OCI-LY7 (cell line): ENCODE measurements around the gene MAMDC2. TPM values are rescaled to one million over a fixed set of nuclear protein-coding genes. Genes with fewer than 3 reads are reported as not detected.

Experiments
- BruUV-seq: library from RNA; stranded (reverse); fragments of 400-500 nt; replicated peaks from 2 replicates; lab custom pipeline; 2021; lab: Mats Ljungman, UMichigan
- CTCF ChIA-PET: fragments of 300-600 bp; sonication (Branson Sonifier 250); formaldehyde crosslinking; loops from one replicate; lab custom pipeline; 2022; ENCODE audit warnings: antibody characterized with exemption; ENCODE audit not compliant: unreplicated experiment; lab: Charles Lee
- POLR2A ChIA-PET: fragments of 300-600 bp; sonication (Branson Sonifier 250); formaldehyde crosslinking; loops from one replicate; lab custom pipeline; 2022; ENCODE audit warnings: antibody characterized with exemption; lab: Charles Lee
- DNase-seq: peaks from one replicate; pipeline ENCODE4 v3.0.0-alpha.2; 2015; ENCODE audit warnings: low spot score
- H2AFZ ChIP-seq: fragments of 200-600 bp; sonication (generic), shearing (Covaris generic); 2 replicates; pipeline ENCODE4 v1.6.1; 2014; ENCODE audit warnings: mild to moderate bottlenecking, antibody characterized with exemption, low read length, moderate library complexity
- H3K27ac ChIP-seq: fragments of 200-600 bp; sonication (generic); 2 replicates; pipeline ENCODE4 v1.5.1; 2014; ENCODE audit warnings: mixed run types, low read depth, mild to moderate bottlenecking, moderate library complexity, low read length, inconsistent platforms; ENCODE audit not compliant: poor library complexity, severe bottlenecking
- H3K36me3 ChIP-seq: fragments of 200-600 bp; sonication (generic); 2 replicates; pipeline ENCODE4 v1.6.1; 2014; ENCODE audit warnings: mild to moderate bottlenecking, antibody characterized with exemption, low read length, moderate library complexity, mixed read lengths; ENCODE audit not compliant: insufficient read depth
- H3K4me1 ChIP-seq: fragments of 200-600 bp; sonication (generic); 2 replicates; pipeline ENCODE4 v1.5.1; 2014; ENCODE audit warnings: mild to moderate bottlenecking, low read length; ENCODE audit not compliant: insufficient read depth, poor library complexity, severe bottlenecking
- H3K4me2 ChIP-seq: fragments of 200-600 bp; sonication (generic); 2 replicates; pipeline ENCODE4 v1.6.1; 2014; ENCODE audit warnings: mild to moderate bottlenecking, low read length
- H3K4me3 ChIP-seq: fragments of 200-600 bp; sonication (generic); 2 replicates; pipeline ENCODE4 v1.5.1; 2014; ENCODE audit warnings: mild to moderate bottlenecking, low read depth, low read length; ENCODE audit not compliant: poor library complexity, severe bottlenecking
- H3K79me2 ChIP-seq: fragments of 200-600 bp; sonication (generic); 2 replicates; pipeline ENCODE4 v1.6.1; 2016; ENCODE audit warnings: low read depth, mild to moderate bottlenecking, low read length, moderate library complexity, mixed read lengths; ENCODE audit not compliant: insufficient read depth
- H3K9me2 ChIP-seq: fragments of 200-600 bp; sonication (generic); 2 replicates; pipeline ENCODE4 v1.6.1; 2016; ENCODE audit warnings: mild to moderate bottlenecking, low read length, mixed read lengths; ENCODE audit not compliant: insufficient read depth
- H3K9me3 ChIP-seq: fragments of 200-600 bp; sonication (generic); 2 replicates; pipeline ENCODE4 v1.6.1; 2014; ENCODE audit warnings: mild to moderate bottlenecking, mixed run types, low read length, mixed read lengths
- H4K20me1 ChIP-seq: fragments of 200-600 bp; sonication (generic); 2 replicates; pipeline ENCODE4 v1.6.1; 2014; ENCODE audit warnings: mild to moderate bottlenecking, antibody characterized with exemption, low read length, moderate library complexity, mixed read lengths; ENCODE audit not compliant: insufficient read depth
- CTCF ChIP-seq: fragments of 200-600 bp; sonication (generic); conservative IDR thresholded peaks from 2 replicates; pipeline ENCODE4 v1.5.1; 2014; ENCODE audit warnings: mild to moderate bottlenecking, antibody characterized with exemption, low read length, moderate library complexity, mixed read lengths
- EZH2phosphoT487 ChIP-seq: fragments of 200-600 bp; sonication (generic); IDR thresholded peaks from 2 replicates; pipeline ENCODE4 v1.6.1; 2018; ENCODE audit warnings: low read depth, borderline replicate concordance, mild to moderate bottlenecking, mixed run types, antibody characterized with exemption, low read length, moderate library complexity, mixed read lengths
- intact Hi-C: fragments of 100-400 bp; cut with micrococcal nuclease; formaldehyde crosslinking; loops from one replicate; pipeline ENCODE4 v1.10.0; 2022; ENCODE audit not compliant: unreplicated experiment
- total RNA-seq, 2 experiments: library from RNA; depleted of rRNA in 1 of 2; stranded (reverse); fragments of >200 nt in 1 of 2; shearing (Covaris generic) in 1 of 2; gene quantifications; 2 replicates each; pipeline ENCODE4 v1.2.3, GENCODE V29; 2014 to 2022

The MAMDC2 gene
- total RNA-seq, 2 experiments from 2014 or later, result not detected

GRCh38 chr9:70046274-70047070 lies 2.8 kb downstream of the MAMDC2 start:
- Histone ChIP-seq H3K4me2 (no peak overlapping the region), H3K9me3 (no peaks in the 10 kb centered on the region), H3K9me2 (no peaks in the 10 kb centered on the region), H3K4me3 (no peak overlapping the region), H3K4me1 (no peaks in the 10 kb centered on the region), H4K20me1 (no peaks in the 10 kb centered on the region), H2AFZ (no peak overlapping the region), H3K27ac (no peak overlapping the region), H3K79me2 (no peaks in the 10 kb centered on the region), H3K36me3 (no peaks in the 10 kb centered on the region)
- intact Hi-C loops, result no loop called here
- BruUV-seq, result no TSS peak
- TF ChIP-seq EZH2phosphoT487 (no peak), CTCF (no peak)
- ChIA-PET POLR2A (interaction anchor here (0.6 kb wide), 1 partner anchor 280 kb away, joined by 3 read pairs; no protein-coding TSS in a partner anchor), CTCF (no interaction called here)
- no peak for DNase-seq

GRCh38 chr9:70049236-70049635 lies 5.6 kb downstream of the MAMDC2 start:
- ChIA-PET CTCF (no interaction called here), POLR2A (interaction anchor here (0.7 kb wide), 1 partner anchor 8 kb away, joined by 3 read pairs; no protein-coding TSS in a partner anchor)
- H3K4me2 ChIP-seq, result no peak overlapping the region

More at GRCh38 chr9:70049236-70049635, 5.6 kb downstream of the MAMDC2 start:
- no TSS peak for BruUV-seq
- no peaks in the 10 kb centered on the region for H3K79me2 ChIP-seq
- no peaks in the 10 kb centered on the region for H4K20me1 ChIP-seq
- H3K4me1 ChIP-seq, result no peaks in the 10 kb centered on the region
- no peak overlapping the region for H3K4me3 ChIP-seq
- H3K27ac ChIP-seq, result no peak overlapping the region
- no peak for DNase-seq
- no peaks in the 10 kb centered on the region for H3K9me2 ChIP-seq
- no peak overlapping the region for H2AFZ ChIP-seq
- no peaks in the 10 kb centered on the region for H3K36me3 ChIP-seq
- intact Hi-C loops, result no loop called here
- no peaks in the 10 kb centered on the region for H3K9me3 ChIP-seq
- TF ChIP-seq EZH2phosphoT487 (no peak), CTCF (no peak)
